ENCODE measurements around the gene USB1.

DNA sequence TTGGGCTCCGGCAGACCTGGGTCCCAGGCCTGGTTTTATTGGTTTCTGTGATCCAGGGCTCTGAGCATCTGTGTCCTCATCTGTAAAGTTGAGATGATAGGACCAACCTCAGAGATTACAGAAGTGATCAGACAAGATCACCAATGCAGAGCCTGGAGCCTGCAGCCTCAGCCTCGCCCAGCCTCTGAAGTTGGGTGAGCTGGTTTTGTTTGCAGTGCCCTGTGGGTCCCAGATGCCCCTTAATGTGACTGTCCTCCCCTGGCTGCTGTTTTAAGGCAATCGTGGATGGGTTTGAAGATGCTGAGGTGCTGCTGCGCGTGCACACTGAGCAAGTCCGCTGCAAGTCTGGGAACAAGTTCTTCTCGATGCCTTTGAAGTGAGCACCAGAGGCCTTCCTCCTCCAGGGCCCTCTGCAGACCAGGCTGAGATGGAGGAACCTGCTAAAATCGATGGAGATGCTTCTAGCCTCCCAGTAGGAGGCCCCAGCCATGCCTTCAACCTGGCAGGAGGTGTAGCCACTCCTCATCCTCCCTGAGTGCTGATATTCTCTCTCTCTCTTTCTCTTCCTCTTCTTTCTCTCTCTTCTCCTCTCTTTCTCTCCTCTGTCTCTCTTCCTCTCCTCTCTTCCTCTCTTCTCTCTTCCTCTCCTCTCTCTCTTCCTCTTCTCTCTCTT lies 18.8 kb downstream of the USB1 start:
- no peak for TF ChIP-seq POLR2A (IDR thresholded peaks at IDR 0.05)
- TF ChIP-seq, protein P1, sequence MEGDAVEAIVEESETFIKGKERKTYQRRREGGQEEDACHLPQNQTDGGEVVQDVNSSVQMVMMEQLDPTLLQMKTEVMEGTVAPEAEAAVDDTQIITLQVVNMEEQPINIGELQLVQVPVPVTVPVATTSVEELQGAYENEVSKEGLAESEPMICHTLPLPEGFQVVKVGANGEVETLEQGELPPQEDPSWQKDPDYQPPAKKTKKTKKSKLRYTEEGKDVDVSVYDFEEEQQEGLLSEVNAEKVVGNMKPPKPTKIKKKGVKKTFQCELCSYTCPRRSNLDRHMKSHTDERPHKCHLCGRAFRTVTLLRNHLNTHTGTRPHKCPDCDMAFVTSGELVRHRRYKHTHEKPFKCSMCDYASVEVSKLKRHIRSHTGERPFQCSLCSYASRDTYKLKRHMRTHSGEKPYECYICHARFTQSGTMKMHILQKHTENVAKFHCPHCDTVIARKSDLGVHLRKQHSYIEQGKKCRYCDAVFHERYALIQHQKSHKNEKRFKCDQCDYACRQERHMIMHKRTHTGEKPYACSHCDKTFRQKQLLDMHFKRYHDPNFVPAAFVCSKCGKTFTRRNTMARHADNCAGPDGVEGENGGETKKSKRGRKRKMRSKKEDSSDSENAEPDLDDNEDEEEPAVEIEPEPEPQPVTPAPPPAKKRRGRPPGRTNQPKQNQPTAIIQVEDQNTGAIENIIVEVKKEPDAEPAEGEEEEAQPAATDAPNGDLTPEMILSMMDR (IDR thresholded peaks at IDR 0.05) = no peak

All from thyroid gland (tissue), 4 donors.